ENCODE measurements around the gene ANGPTL5. TPM values are rescaled to one million over a fixed set of nuclear protein-coding genes. Genes with fewer than 3 reads are reported as not detected.
"Not testable (repeated sequence)": the region's sequence is repeated elsewhere in the genome, so short reads cannot be mapped to it uniquely, and the experiment has no call there.

ANGPTL5 gene
- total RNA-seq, 1 experiment from 2014 or later, result not detected

- DNase-seq (ENCODE audit: low read depth), result no peak
Observed at GRCh38 chr11:101885631-101886030, 30.7 kb downstream of the ANGPTL5 start.

GRCh38 chr11:101881586-101881985 is 34.7 kb downstream of the ANGPTL5 start:
- DNase-seq (ENCODE audit: low read depth), result no peak

- DNase-seq (ENCODE audit: low read depth), result peak; percentile 52
Observed at GRCh38 chr11:101880222-101880621, 36.1 kb downstream of the ANGPTL5 start.

GRCh38 chr11:101872171-101872882 is 44.0 kb downstream of the ANGPTL5 start:
- no peak for DNase-seq (ENCODE audit: low read depth)

- peak; percentile 75 for DNase-seq (ENCODE audit: low read depth)
Observed at GRCh38 chr11:101870510-101870909, 45.8 kb downstream of the ANGPTL5 start.

- DNase-seq (ENCODE audit: low read depth), result peak; percentile 24
Observed at GRCh38 chr11:101867951-101868350, 48.4 kb downstream of the ANGPTL5 start.

GRCh38 chr11:101866619-101867491 is 49.5 kb downstream of the ANGPTL5 start:
- DNase-seq (ENCODE audit: low read depth), result no peak

- no peak for DNase-seq (ENCODE audit: low read depth)
Observed at GRCh38 chr11:101864098-101864497, 52.2 kb downstream of the ANGPTL5 start.

GRCh38 chr11:101863361-101863760 is 53.0 kb downstream of the ANGPTL5 start:
- peak; percentile 62 for DNase-seq (ENCODE audit: low read depth)

- peak; percentile 55 for DNase-seq (ENCODE audit: low read depth)
Observed at GRCh38 chr11:101862391-101863233, 53.7 kb downstream of the ANGPTL5 start.

GRCh38 chr11:101860696-101861427 is 55.5 kb downstream of the ANGPTL5 start:
- DNase-seq (ENCODE audit: low read depth), result peak; percentile 38

- not testable (repeated sequence) for DNase-seq (ENCODE audit: low read depth)
Observed at GRCh38 chr11:101852260-101852659, 64.1 kb downstream of the ANGPTL5 start.

- no peak for DNase-seq (ENCODE audit: low read depth)
Observed at GRCh38 chr11:101848262-101848661, 68.1 kb downstream of the ANGPTL5 start.

GRCh38 chr11:101844608-101845007 is 71.7 kb downstream of the ANGPTL5 start:
- no peak for DNase-seq (ENCODE audit: low read depth)

GRCh38 chr11:101840704-101841103 is 75.6 kb downstream of the ANGPTL5 start:
- no peak for DNase-seq (ENCODE audit: low read depth)

Other genes with a start within 250 kb of the ANGPTL5 start
- 0.80 and 0.92 TPM in 2 replicates for gene CEP126, start 1.5 kb downstream of the ANGPTL5 start, total RNA-seq (2014; rRNA removed; shearing (Covaris generic))
- gene CFAP300, start 130.9 kb upstream of the ANGPTL5 start, total RNA-seq (2014; rRNA removed; shearing (Covaris generic)), result 1.9 and 4.1 TPM in 2 replicates
- 35.5 and 49.0 TPM in 2 replicates for gene YAP1, start 193.9 kb upstream of the ANGPTL5 start, total RNA-seq (2014; rRNA removed; shearing (Covaris generic))